ENCODE results near the gene PCNX4. TPM values are rescaled to one million over a fixed set of nuclear protein-coding genes. Genes with fewer than 3 reads are reported as not detected.

PCNX4 gene
- total RNA-seq, 1 experiment from 2014 or later = 64.0 TPM

GRCh38 chr14:60170948-60171347, 79.2 kb downstream of the PCNX4 start:
- intact Hi-C loops (cut with micrococcal nuclease; ENCODE audit: unreplicated experiment) = no loop called here
- no TSS peak for BruUV-seq (replicated peaks)

GRCh38 chr14:60171690-60172089, 80.0 kb downstream of the PCNX4 start:
- H3K9me3 ChIP-seq (ENCODE audit: low read depth, low read length, poor library complexity, severe bottlenecking) = no peaks in the 10 kb centered on the region
- H3K4me3 ChIP-seq (ENCODE audit: low read depth, low read length, poor library complexity, severe bottlenecking) = no peak overlapping the region
- intact Hi-C loops (cut with micrococcal nuclease; ENCODE audit: unreplicated experiment) = no loop called here
- no TSS peak for BruUV-seq (replicated peaks)
- no peak for DNase-seq (ENCODE audit: low spot score)
- H3K4me1 ChIP-seq (ENCODE audit: insufficient read depth, low read length, poor library complexity, severe bottlenecking) = no peaks in the 10 kb centered on the region
- ChIA-PET POLR2A (ENCODE audit: low non-redundant PET) (no interaction called here), CTCF (no interaction called here)
- H3K27me3 ChIP-seq (replicated peaks; ENCODE audit: insufficient read depth, low read depth, low read length, poor library complexity) = no peaks in the 10 kb centered on the region
- H3K27ac ChIP-seq (ENCODE audit: low read depth, low read length, poor library complexity, severe bottlenecking) = no peak overlapping the region
- no peaks in the 10 kb centered on the region for H3K36me3 ChIP-seq (ENCODE audit: insufficient read depth, low read length, poor library complexity, severe bottlenecking)
- TF ChIP-seq CTCF (conservative IDR thresholded peaks at IDR 0.05; ENCODE audit: low read depth, low read length) = no peak
- no peak for TF ChIP-seq EZH2 (IDR thresholded peaks at IDR 0.05; ENCODE audit: borderline replicate concordance, low read depth, low read length, poor library complexity, severe bottlenecking)

More at GRCh38 chr14:60170948-60171347, 79.2 kb downstream of the PCNX4 start:
- no peak for DNase-seq (ENCODE audit: low spot score)
- no peaks in the 10 kb centered on the region for H3K9me3 ChIP-seq (ENCODE audit: low read depth, low read length, poor library complexity, severe bottlenecking)
- CTCF ChIA-PET = no interaction called here
- no peaks in the 10 kb centered on the region for H3K27me3 ChIP-seq (replicated peaks; ENCODE audit: insufficient read depth, low read depth, low read length, poor library complexity)
- no peak overlapping the region for H3K27ac ChIP-seq (ENCODE audit: low read depth, low read length, poor library complexity, severe bottlenecking)
- H3K4me1 ChIP-seq (ENCODE audit: insufficient read depth, low read length, poor library complexity, severe bottlenecking) = no peaks in the 10 kb centered on the region
- H3K36me3 ChIP-seq (ENCODE audit: insufficient read depth, low read length, poor library complexity, severe bottlenecking) = no peaks in the 10 kb centered on the region
- no peak overlapping the region for H3K4me3 ChIP-seq (ENCODE audit: low read depth, low read length, poor library complexity, severe bottlenecking)
- POLR2A ChIA-PET (ENCODE audit: low non-redundant PET) = no interaction called here
- TF ChIP-seq CTCF (conservative IDR thresholded peaks at IDR 0.05; ENCODE audit: low read depth, low read length) = no peak
- no peak for TF ChIP-seq EZH2 (IDR thresholded peaks at IDR 0.05; ENCODE audit: borderline replicate concordance, low read depth, low read length, poor library complexity, severe bottlenecking)

- no peak for DNase-seq (ENCODE audit: low spot score)
- Histone ChIP-seq H3K4me3 (ENCODE audit: low read depth, low read length, poor library complexity, severe bottlenecking) (no peak overlapping the region), H3K36me3 (ENCODE audit: insufficient read depth, low read length, poor library complexity, severe bottlenecking) (no peaks in the 10 kb centered on the region), H3K4me1 (ENCODE audit: insufficient read depth, low read length, poor library complexity, severe bottlenecking) (no peaks in the 10 kb centered on the region), H3K27me3 (replicated peaks; ENCODE audit: insufficient read depth, low read depth, low read length, poor library complexity) (no peaks in the 10 kb centered on the region), H3K9me3 (ENCODE audit: low read depth, low read length, poor library complexity, severe bottlenecking) (no peaks in the 10 kb centered on the region), H3K27ac (ENCODE audit: low read depth, low read length, poor library complexity, severe bottlenecking) (no peak overlapping the region)
- BruUV-seq (replicated peaks) = no TSS peak
- no peak for TF ChIP-seq CTCF (conservative IDR thresholded peaks at IDR 0.05; ENCODE audit: low read depth, low read length)
- no peak for TF ChIP-seq EZH2 (IDR thresholded peaks at IDR 0.05; ENCODE audit: borderline replicate concordance, low read depth, low read length, poor library complexity, severe bottlenecking)
- ChIA-PET CTCF (no interaction called here), POLR2A (ENCODE audit: low non-redundant PET) (no interaction called here)
- intact Hi-C loops (cut with micrococcal nuclease; ENCODE audit: unreplicated experiment) = no loop called here
Observed at GRCh38 chr14:60174352-60175254, 82.9 kb downstream of the PCNX4 start.

Measured in A673 (cell line).